ENCODE measurements around the gene ARHGAP26.

Gene ARHGAP26

GRCh38 chr5:143145243-143146160, 375.3 kb downstream of the ARHGAP26 start:
- DNase-seq (ENCODE audit: low spot score), result peak; percentile 42

- no peak for DNase-seq (ENCODE audit: low spot score)
These were observed 376.0 kb downstream of the ARHGAP26 start for GRCh38 chr5:143146161-143146560.

- no peak for DNase-seq (ENCODE audit: low spot score)
These were observed 377.2 kb downstream of the ARHGAP26 start for GRCh38 chr5:143147383-143147782.

GRCh38 chr5:143147902-143148301, 377.7 kb downstream of the ARHGAP26 start:
- no peak for DNase-seq (ENCODE audit: low spot score)

- DNase-seq (ENCODE audit: low spot score), result no peak
These were observed 378.6 kb downstream of the ARHGAP26 start for GRCh38 chr5:143148771-143149170.

GRCh38 chr5:143149759-143150158, 379.6 kb downstream of the ARHGAP26 start:
- DNase-seq (ENCODE audit: low spot score), result no peak

- DNase-seq (ENCODE audit: low spot score), result no peak
These were observed 381.0 kb downstream of the ARHGAP26 start for GRCh38 chr5:143151056-143151700.

- no peak for DNase-seq (ENCODE audit: low spot score)
These were observed 382.3 kb downstream of the ARHGAP26 start for GRCh38 chr5:143152445-143152844.

- DNase-seq (ENCODE audit: low spot score), result no peak
These were observed 383.3 kb downstream of the ARHGAP26 start for GRCh38 chr5:143153332-143154119.

GRCh38 chr5:143154510-143155370, 384.6 kb downstream of the ARHGAP26 start:
- no peak for DNase-seq (ENCODE audit: low spot score)

- no peak for DNase-seq (ENCODE audit: low spot score)
These were observed 385.3 kb downstream of the ARHGAP26 start for GRCh38 chr5:143155455-143155854.

- no peak for DNase-seq (ENCODE audit: low spot score)
These were observed 385.9 kb downstream of the ARHGAP26 start for GRCh38 chr5:143156086-143156485.

GRCh38 chr5:143156572-143156971, 386.4 kb downstream of the ARHGAP26 start:
- no peak for DNase-seq (ENCODE audit: low spot score)

GRCh38 chr5:143159031-143159430, 388.9 kb downstream of the ARHGAP26 start:
- no peak for DNase-seq (ENCODE audit: low spot score)

GRCh38 chr5:143161885-143162540, 391.8 kb downstream of the ARHGAP26 start:
- DNase-seq (ENCODE audit: low spot score), result no peak

GRCh38 chr5:143162810-143163209, 392.6 kb downstream of the ARHGAP26 start:
- no peak for DNase-seq (ENCODE audit: low spot score)

- DNase-seq (ENCODE audit: low spot score), result no peak
These were observed 394.4 kb downstream of the ARHGAP26 start for GRCh38 chr5:143164557-143164956.

GRCh38 chr5:143165049-143165880, 395.1 kb downstream of the ARHGAP26 start:
- no peak for DNase-seq (ENCODE audit: low spot score)

GRCh38 chr5:143166090-143166489, 395.9 kb downstream of the ARHGAP26 start:
- no peak for DNase-seq (ENCODE audit: low spot score)
